Fibroblast of skin of abdomen (primary cell): Measurements from ENCODE around the gene AGAP3.
A peak's percentile ranks its signal among the peaks of the same experiment; 100 is the strongest.

Source experiments
- DNase-seq: peaks from one replicate; pipeline ENCODE4 v3.0.0-alpha.2; 2013

AGAP3 gene

GRCh38 chr7:151057989-151058780 lies 28.1 kb upstream of the AGAP3 start:
- peak; percentile 100 for DNase-seq

GRCh38 chr7:151058781-151059366 lies 27.4 kb upstream of the AGAP3 start:
- DNase-seq, result no peak

GRCh38 chr7:151059367-151060112 lies 26.7 kb upstream of the AGAP3 start, which contains the start of gene SLC4A2:
SLC4A2 (plus strand) TSS chr7:151059589; CDS start chr7:151061988, 2,399 bp downstream.
- DNase-seq, result peak; percentile 77

- no peak for DNase-seq
Observed at GRCh38 chr7:151060113-151060415, 26.2 kb upstream of the AGAP3 start.

GRCh38 chr7:151060416-151061212 lies 25.7 kb upstream of the AGAP3 start:
- no peak for DNase-seq

- DNase-seq, result no peak
Observed at GRCh38 chr7:151061213-151062110, 24.8 kb upstream of the AGAP3 start.

- DNase-seq, result no peak
Observed at GRCh38 chr7:151062111-151062398, 24.2 kb upstream of the AGAP3 start.

GRCh38 chr7:151062399-151063211 lies 23.7 kb upstream of the AGAP3 start:
- DNase-seq, result peak; percentile 58

GRCh38 chr7:151063212-151063561 lies 23.1 kb upstream of the AGAP3 start:
- no peak for DNase-seq

GRCh38 chr7:151064454-151064853 lies 21.8 kb upstream of the AGAP3 start:
- no peak for DNase-seq

GRCh38 chr7:151064993-151065392 lies 21.3 kb upstream of the AGAP3 start:
- no peak for DNase-seq

- DNase-seq, result no peak
Observed at GRCh38 chr7:151065516-151065915, 20.8 kb upstream of the AGAP3 start.

- no peak for DNase-seq
Observed at GRCh38 chr7:151066273-151066974, 19.9 kb upstream of the AGAP3 start.

GRCh38 chr7:151068069-151068773 lies 18.1 kb upstream of the AGAP3 start:
- no peak for DNase-seq

- DNase-seq, result no peak
Observed at GRCh38 chr7:151069841-151070573, 16.3 kb upstream of the AGAP3 start.

GRCh38 chr7:151070574-151070960 lies 15.7 kb upstream of the AGAP3 start:
- no peak for DNase-seq

- DNase-seq, result no peak
Observed at GRCh38 chr7:151071032-151071866, 15.0 kb upstream of the AGAP3 start.

- no peak for DNase-seq
Observed at GRCh38 chr7:151073990-151074389, 12.3 kb upstream of the AGAP3 start.
